Measurements from ENCODE around the gene SERPINA5.
"Not testable (repeated sequence)": the region's sequence is repeated elsewhere in the genome, so short reads cannot be mapped to it uniquely, and the experiment has no call there.

Gene SERPINA5

GRCh38 chr14:94623856-94624499, 42.8 kb downstream of the SERPINA5 start:
- DNase-seq (ENCODE audit: low read depth in 2 of 2) = no peak

- no peak for DNase-seq (ENCODE audit: low read depth in 2 of 2)
These were observed 43.5 kb downstream of the SERPINA5 start for GRCh38 chr14:94624537-94625352.

DNA sequence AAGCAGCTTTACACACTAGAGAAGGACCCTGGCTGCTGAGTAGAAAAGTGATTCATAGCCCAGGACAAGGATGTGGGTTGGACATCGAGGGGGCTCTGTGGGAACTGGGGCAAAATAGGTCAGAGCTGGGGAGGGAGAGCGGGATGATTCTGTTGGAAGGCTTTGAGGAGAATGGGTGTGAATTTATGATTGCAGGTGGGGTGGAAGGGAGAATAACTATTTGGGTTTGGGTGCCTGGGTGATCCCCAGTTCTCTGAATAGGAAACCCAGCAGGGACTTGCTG, 44.1 kb downstream of the SERPINA5 start:
- DNase-seq (ENCODE audit: low read depth in 2 of 2) = no peak

GRCh38 chr14:94628578-94628977, 47.4 kb downstream of the SERPINA5 start:
- no peak for DNase-seq (ENCODE audit: low read depth in 2 of 2)

DNA sequence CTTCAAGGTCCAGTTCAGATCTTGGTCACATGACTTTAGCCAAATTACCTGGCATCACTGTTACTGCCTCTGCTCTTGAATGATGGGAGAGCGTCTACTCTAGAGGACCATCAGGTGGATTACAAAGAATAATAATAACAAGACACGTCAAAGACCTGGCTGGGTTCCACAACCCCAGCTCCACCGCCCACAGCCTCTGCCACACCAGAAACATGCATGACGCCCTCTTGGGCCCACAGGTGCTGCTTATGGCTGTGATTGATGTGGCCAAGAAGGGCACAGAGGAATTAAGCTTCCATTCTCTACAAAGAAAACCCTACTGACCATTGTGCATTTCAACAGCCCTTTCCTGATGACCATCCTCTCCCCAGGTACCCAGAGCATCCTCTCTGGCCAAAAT, 49.2 kb downstream of the SERPINA5 start:
- DNase-seq (ENCODE audit: low read depth in 2 of 2) = no peak

GRCh38 chr14:94631050-94631449, 49.8 kb downstream of the SERPINA5 start:
- DNase-seq (ENCODE audit: low read depth in 2 of 2) = no peak

DNA sequence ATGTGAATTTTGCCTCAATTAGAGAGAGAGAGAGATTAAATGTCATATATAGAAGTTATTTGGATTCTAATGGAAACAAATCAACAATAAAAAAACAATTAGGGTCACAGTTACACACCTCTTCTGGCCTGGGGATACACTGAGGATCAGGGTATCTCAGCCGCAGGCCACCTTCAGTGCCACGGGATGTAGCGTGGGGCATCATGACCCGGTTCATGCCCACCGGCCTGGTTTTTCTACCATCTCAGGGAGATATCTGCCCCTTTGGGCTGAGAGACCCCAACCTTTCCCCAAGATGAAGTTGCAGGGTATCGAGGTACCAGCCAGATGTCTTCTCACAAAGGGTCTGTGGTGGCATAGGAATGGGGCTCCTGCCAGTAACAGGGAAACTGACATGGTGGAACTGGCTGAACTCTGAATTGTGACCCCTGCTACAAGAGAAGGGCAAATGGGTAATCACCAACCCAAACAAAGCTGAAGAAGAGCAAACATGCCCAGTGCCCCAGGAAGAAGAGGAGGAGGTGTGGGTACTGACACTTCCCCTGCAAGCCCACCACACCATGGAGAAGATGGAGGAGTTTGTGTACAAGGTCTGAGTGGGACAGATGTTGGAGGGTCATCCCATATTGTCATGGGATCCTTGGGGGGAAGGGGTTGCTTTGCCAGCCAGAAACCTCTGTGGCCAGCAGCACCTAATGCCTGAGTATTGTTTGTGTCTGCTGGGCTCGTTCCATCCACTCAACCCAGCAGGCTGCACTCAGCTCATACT, 50.5 kb downstream of the SERPINA5 start:
- no peak for DNase-seq (ENCODE audit: low read depth in 2 of 2)

DNA sequence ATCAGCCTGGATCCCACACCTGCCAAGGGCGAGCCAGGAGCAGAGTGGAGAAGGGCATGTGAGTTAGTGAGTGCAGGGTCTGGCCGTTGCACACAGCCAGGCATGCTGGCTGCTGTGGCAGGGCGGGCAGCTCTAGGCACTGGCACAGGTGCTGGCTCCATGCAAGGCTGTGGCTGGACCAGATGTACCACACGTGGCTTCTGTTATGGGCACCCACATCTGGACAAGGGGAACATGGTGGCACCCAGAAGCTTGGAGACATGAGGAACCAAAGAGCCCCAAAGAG, 51.0 kb downstream of the SERPINA5 start:
- no peak for DNase-seq (ENCODE audit: low read depth in 2 of 2)

- DNase-seq (ENCODE audit: low read depth in 2 of 2) = no peak
These were observed 51.9 kb downstream of the SERPINA5 start for GRCh38 chr14:94633121-94633520.

DNA sequence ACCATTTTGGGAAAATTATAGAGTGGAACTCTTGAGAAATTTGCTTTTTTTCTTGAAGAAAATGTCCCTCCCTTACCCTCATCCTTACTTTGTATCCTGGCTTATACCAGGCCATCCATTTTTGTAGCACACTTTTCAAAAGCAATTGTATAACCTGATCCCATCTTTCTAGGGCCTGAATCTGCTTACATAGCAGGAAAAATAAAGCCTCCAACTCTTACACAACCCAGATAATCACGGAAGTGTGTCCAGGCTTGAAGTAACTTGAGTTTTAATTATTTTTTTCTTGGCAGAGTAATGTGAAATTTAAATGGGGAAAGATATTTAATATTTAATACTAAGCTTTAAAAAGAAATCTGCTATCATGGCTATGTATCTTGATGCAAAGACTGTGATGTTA, 53.9 kb downstream of the SERPINA5 start:
- DNase-seq (ENCODE audit: low read depth in 2 of 2) = no peak

GRCh38 chr14:94636744-94637412, 55.7 kb downstream of the SERPINA5 start:
- DNase-seq (ENCODE audit: low read depth in 2 of 2) = no peak

- not testable (repeated sequence) for DNase-seq (ENCODE audit: low read depth in 2 of 2)
These were observed 56.6 kb downstream of the SERPINA5 start for GRCh38 chr14:94637814-94638213.

DNA sequence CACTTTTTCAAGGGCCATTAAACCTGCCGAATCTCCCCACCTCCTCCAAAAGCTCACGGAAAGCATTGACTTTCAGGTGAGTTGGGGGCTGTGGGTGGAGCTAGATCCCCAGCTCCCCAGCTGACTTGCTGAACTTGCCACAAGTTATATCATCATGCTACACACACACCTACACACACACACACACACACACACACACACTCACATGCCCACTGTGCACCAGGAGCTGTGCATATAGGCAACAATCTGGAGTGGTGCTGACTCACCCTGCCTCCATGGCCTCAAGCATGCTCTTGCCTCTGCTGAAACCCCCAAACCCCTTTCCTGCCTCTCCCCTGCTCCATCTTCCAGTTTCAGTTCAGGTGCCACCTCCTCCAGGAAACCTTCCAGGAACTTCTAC, 57.1 kb downstream of the SERPINA5 start:
- no peak for DNase-seq (ENCODE audit: low read depth in 2 of 2)

DNA sequence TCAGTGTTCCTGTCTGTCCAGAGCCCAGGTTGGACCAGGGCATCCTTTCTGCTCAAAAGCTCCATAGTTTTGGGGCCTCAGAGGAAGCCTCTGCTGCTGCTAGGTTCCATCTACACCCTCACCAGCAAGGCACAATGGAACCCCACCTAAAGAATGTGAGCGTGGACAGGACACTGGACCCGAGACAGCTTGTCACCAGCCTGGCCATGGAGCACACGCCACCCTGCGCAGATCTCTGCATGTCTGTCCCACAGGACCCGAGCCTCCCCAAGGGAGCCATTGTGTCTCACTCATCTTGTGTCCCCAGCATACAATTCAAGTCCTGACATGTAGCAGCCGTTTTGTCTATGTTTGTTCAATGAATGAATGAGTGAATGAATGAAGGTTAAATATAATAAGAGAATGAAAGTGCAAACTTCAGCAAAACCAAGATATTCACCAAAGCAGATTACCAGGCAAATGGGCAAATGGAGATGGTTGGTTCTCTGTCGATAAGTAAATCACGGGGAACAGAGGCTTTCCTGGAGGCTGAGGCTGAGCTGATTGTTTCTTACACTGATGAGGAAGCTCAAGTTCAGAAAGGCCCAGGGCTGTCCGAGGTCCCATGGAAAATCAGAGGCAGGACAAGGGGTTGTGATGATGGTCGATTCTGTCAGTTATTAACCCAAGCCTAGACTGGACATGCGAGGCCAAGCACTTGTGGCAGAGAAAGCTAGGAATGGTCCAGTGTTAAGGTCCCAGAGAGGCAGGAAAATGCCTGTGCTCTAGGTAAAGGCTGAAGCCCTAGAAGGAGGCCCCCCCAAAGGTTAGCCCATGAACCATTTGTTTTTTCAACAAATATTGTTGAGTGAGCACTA, 58.0 kb downstream of the SERPINA5 start:
- no peak for DNase-seq (ENCODE audit: low read depth in 2 of 2)

DNA sequence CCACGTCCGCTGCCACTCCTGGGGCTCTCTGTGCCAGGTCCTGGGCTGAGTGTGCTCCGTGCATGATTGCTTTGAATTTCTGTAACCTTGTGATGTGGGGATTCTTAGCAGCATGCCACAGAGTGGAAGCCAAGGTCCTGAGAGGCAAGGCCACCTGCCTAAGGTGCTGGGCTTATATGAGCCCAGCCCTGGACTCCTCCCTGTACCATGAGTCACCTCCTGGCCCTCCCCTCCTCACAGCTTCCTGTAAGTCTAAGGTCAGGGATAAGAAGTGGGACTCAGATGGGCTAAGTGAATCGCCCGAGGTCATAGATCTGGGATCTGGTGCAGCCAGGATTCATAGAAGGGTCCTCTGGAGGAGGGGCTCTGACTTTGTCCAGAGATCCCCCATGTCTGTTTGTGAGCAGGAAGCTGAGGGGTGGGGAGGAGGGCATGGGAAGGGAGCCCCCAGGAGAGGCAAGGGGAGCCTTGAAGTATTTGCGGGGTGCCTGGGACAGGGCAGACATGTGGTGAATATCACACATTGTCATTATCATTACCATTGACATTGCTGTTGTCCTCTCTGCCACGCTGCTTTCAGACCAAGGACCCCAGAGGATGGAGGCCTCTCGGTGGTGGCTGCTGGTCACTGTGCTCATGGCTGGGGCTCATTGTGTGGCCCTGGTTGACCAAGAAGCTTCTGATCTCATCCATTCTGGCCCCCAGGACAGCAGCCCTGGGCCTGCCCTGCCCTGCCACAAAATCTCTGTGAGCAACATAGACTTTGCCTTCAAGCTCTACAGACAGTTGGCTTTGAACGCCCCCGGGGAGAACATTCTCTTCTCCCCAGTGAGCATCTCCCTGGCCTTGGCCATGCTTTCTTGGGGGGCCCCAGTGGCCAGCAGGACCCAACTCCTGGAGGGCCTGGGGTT, 59.8 kb downstream of the SERPINA5 start:
- DNase-seq (ENCODE audit: low read depth in 2 of 2) = no peak

DNA sequence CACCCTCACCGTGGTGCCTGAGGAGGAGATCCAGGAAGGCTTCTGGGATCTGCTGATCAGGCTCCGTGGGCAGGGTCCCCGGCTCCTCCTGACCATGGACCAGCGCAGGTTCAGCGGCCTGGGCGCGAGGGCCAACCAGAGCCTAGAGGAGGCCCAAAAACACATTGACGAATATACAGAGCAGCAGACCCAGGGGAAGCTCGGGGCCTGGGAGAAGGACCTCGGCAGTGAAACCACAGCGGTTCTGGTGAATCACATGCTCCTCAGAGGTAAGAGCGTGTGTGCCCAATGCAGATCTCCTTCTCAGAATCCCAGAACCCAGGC, 60.4 kb downstream of the SERPINA5 start:
- DNase-seq (ENCODE audit: low read depth in 2 of 2) = no peak

All from fibroblast of skin of left quadriceps (primary cell).